ENCODE measurements around the gene TMEM60. TPM values are rescaled to one million over a fixed set of nuclear protein-coding genes. Genes with fewer than 3 reads are reported as not detected.

TMEM60 gene
- total RNA-seq, 4 donors from 2014 or later = 16.5 to 24.1 (median 17.2) TPM

GRCh38 chr7:77783111-77783510 is 15.1 kb downstream of the TMEM60 start:
- H3K27me3 ChIP-seq = no peaks in the 10 kb centered on the region
- H3K9me3 ChIP-seq = no peaks in the 10 kb centered on the region
- no peak for DNase-seq
- no peak overlapping the region for H3K4me3 ChIP-seq (replicated peaks in 1 of 3)
- no peaks in the 10 kb centered on the region for H3K4me1 ChIP-seq
- 98% methylated on average over 1 of the region's 1 CpG for WGBS, 2 donors
- H3K27ac ChIP-seq = no peak overlapping the region
- intact Hi-C loops (cut with DNase I) = no loop called here
- TF ChIP-seq POLR2A (IDR thresholded peaks at IDR 0.05) (no peak), CTCF (IDR thresholded peaks at IDR 0.05) (no peak)
- peaks cover 9 to 11% of the 10 kb centered on the region in 2 donors for H3K36me3 ChIP-seq

GRCh38 chr7:77782383-77782782 is 15.9 kb downstream of the TMEM60 start:
- H3K4me3 ChIP-seq (replicated peaks in 1 of 3) = no peak overlapping the region
- no peak overlapping the region for H3K27ac ChIP-seq
- no peak for DNase-seq
- no peaks in the 10 kb centered on the region for H3K9me3 ChIP-seq
- H3K36me3 ChIP-seq = peaks cover 9 to 11% of the 10 kb centered on the region in 2 donors
- no peaks in the 10 kb centered on the region for H3K4me1 ChIP-seq
- WGBS, 2 donors = 97 to 98% methylated on average over 4 of the region's 4 CpGs
- intact Hi-C loops (cut with DNase I) = no loop called here
- no peak for TF ChIP-seq POLR2A (IDR thresholded peaks at IDR 0.05)
- no peak for TF ChIP-seq CTCF (IDR thresholded peaks at IDR 0.05)
- H3K27me3 ChIP-seq = no peaks in the 10 kb centered on the region

- 94 to 95% methylated on average over 2 of the region's 2 CpGs for WGBS, 2 donors
- DNase-seq = no peak
- Histone ChIP-seq H3K9me3 (no peaks in the 10 kb centered on the region), H3K4me1 (no peaks in the 10 kb centered on the region), H3K4me3 (replicated peaks in 1 of 3) (no peak overlapping the region), H3K36me3 (peaks cover 16 to 17% of the 10 kb centered on the region in 2 donors), H3K27me3 (no peaks in the 10 kb centered on the region), H3K27ac (no peak overlapping the region)
- TF ChIP-seq POLR2A (IDR thresholded peaks at IDR 0.05) (no peak), CTCF (IDR thresholded peaks at IDR 0.05) (no peak)
- intact Hi-C loops (cut with DNase I) = no loop called here
Observed at GRCh38 chr7:77778535-77778934, 19.7 kb downstream of the TMEM60 start.

- intact Hi-C loops (cut with DNase I) = no loop called here
- H3K4me3 ChIP-seq (replicated peaks in 1 of 3) = no peak overlapping the region
- H3K27ac ChIP-seq = no peak overlapping the region
- peaks cover 5 to 11% of the 10 kb centered on the region in 2 donors for H3K36me3 ChIP-seq
- no peaks in the 10 kb centered on the region for H3K27me3 ChIP-seq
- no peak for DNase-seq
- H3K4me1 ChIP-seq = no peaks in the 10 kb centered on the region
- TF ChIP-seq POLR2A (IDR thresholded peaks at IDR 0.05) (no peak), CTCF (IDR thresholded peaks at IDR 0.05) (no peak)
- no peaks in the 10 kb centered on the region for H3K9me3 ChIP-seq
Observed at GRCh38 chr7:77771901-77772300, 26.3 kb downstream of the TMEM60 start.

GRCh38 chr7:77770316-77770715 is 27.9 kb downstream of the TMEM60 start:
- Histone ChIP-seq H3K4me3 (replicated peaks in 1 of 3) (no peak overlapping the region), H3K27me3 (no peaks in the 10 kb centered on the region), H3K4me1 (no peaks in the 10 kb centered on the region), H3K36me3 (peaks cover 0 to 11% of the 10 kb centered on the region in 2 donors), H3K27ac (no peak overlapping the region), H3K9me3 (no peaks in the 10 kb centered on the region)
- no peak for TF ChIP-seq CTCF (IDR thresholded peaks at IDR 0.05)
- no peak for TF ChIP-seq POLR2A (IDR thresholded peaks at IDR 0.05)
- WGBS, 2 donors = 89 to 97% methylated on average over 8 of the region's 8 CpGs
- DNase-seq = no peak
- intact Hi-C loops (cut with DNase I) = no loop called here

All from thyroid gland (tissue), 4 donors.